ENCODE results near the gene KIF13A. TPM values are rescaled to one million over a fixed set of nuclear protein-coding genes. Genes with fewer than 3 reads are reported as not detected.

Gene KIF13A
- total RNA-seq, 4 donors from 2014 or later, result 14.9 to 66.9 (median 37.3) TPM

DNA sequence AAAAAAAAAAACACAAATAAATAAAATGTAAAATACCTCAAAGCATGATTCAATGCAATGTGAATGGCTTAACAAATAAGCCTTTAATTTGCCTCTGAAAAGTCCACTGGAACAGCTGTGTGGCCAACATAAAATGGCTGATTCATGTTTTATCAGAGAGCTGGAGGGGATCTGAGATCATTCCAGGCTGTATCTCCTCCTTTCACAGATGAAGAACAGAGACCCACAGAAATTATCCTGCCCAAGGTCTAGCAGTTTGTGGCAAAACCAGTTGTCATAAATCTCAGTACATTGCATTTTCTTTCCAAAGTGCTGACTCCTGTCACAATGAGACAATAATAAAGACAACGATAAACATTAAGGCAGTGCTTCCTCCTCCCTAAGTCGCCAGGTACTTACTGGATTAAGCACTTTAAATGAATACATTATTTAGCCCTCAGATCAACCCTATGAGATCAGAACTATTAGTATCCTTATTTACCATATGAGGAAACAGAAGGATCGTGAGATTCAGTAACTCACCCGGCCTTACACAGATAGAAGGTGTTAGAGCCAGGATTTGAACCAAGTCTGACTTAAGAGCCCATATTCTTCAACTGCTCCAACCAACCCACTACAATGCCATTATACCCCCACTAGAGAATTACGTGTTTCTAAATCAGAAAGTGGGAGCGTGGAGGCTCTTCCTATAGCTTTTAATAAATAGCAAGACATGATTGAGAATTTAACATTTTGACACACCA lies 118.3 kb downstream of the KIF13A start:
- intact Hi-C loops (cut with DNase I; ENCODE audit: low total_unique reads), result no loop called here
- Histone ChIP-seq H3K27me3 (no peaks in the 10 kb centered on the region), H3K4me1 (peaks cover 7 to 12% of the 10 kb centered on the region in 2 donors), H3K9me3 (no peaks in the 10 kb centered on the region), H3K36me3 (no peaks in the 10 kb centered on the region), H3K27ac (peak overlapping the region; percentile 20 to 66), H3K4me3 (no peak overlapping the region)
- no peak for DNase-seq
- TF ChIP-seq, protein P1, sequence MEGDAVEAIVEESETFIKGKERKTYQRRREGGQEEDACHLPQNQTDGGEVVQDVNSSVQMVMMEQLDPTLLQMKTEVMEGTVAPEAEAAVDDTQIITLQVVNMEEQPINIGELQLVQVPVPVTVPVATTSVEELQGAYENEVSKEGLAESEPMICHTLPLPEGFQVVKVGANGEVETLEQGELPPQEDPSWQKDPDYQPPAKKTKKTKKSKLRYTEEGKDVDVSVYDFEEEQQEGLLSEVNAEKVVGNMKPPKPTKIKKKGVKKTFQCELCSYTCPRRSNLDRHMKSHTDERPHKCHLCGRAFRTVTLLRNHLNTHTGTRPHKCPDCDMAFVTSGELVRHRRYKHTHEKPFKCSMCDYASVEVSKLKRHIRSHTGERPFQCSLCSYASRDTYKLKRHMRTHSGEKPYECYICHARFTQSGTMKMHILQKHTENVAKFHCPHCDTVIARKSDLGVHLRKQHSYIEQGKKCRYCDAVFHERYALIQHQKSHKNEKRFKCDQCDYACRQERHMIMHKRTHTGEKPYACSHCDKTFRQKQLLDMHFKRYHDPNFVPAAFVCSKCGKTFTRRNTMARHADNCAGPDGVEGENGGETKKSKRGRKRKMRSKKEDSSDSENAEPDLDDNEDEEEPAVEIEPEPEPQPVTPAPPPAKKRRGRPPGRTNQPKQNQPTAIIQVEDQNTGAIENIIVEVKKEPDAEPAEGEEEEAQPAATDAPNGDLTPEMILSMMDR (IDR thresholded peaks at IDR 0.05), result no peak

- Histone ChIP-seq H3K4me1 (peaks cover 9 to 23% of the 10 kb centered on the region in 2 donors), H3K36me3 (no peaks in the 10 kb centered on the region), H3K9me3 (no peaks in the 10 kb centered on the region), H3K4me3 (no peak overlapping the region), H3K27me3 (no peaks in the 10 kb centered on the region), H3K27ac (peak overlapping the region in 1 of 2 donors; percentile 20)
- intact Hi-C loops (cut with DNase I; ENCODE audit: low total_unique reads), result no loop called here
- DNase-seq, result no peak
- no peak for TF ChIP-seq POLR2A (IDR thresholded peaks at IDR 0.05)
- TF ChIP-seq, protein P1 (IDR thresholded peaks at IDR 0.05), result no peak
These were observed 119.6 kb downstream of the KIF13A start for GRCh38 chr6:17867880-17868279.

- Histone ChIP-seq H3K9me3 (no peaks in the 10 kb centered on the region), H3K27me3 (no peaks in the 10 kb centered on the region), H3K4me3 (no peak overlapping the region), H3K4me1 (peaks cover 9 to 23% of the 10 kb centered on the region in 2 donors), H3K27ac (peak overlapping the region in 1 of 2 donors; percentile 20), H3K36me3 (no peaks in the 10 kb centered on the region)
- TF ChIP-seq POLR2A (IDR thresholded peaks at IDR 0.05), result no peak
- TF ChIP-seq, protein P1 (IDR thresholded peaks at IDR 0.05), result no peak
- intact Hi-C loops (cut with DNase I; ENCODE audit: low total_unique reads), result no loop called here
- no peak for DNase-seq
These were observed 120.5 kb downstream of the KIF13A start for GRCh38 chr6:17866876-17867444.

- DNase-seq, result peak; percentile 70 to 80
- TF ChIP-seq POLR2A (IDR thresholded peaks at IDR 0.05), result no peak
- TF ChIP-seq, protein P1 (IDR thresholded peaks at IDR 0.05), result no peak
- Histone ChIP-seq H3K27ac (peak overlapping the region; percentile 67 to 76), H3K27me3 (no peaks in the 10 kb centered on the region), H3K4me1 (peaks cover 9 to 23% of the 10 kb centered on the region in 2 donors), H3K4me3 (no peak overlapping the region), H3K36me3 (no peaks in the 10 kb centered on the region), H3K9me3 (no peaks in the 10 kb centered on the region)
- intact Hi-C loops (cut with DNase I; ENCODE audit: low total_unique reads), result no loop called here
These were observed 121.4 kb downstream of the KIF13A start for GRCh38 chr6:17865798-17866725.
